Natural killer cell (primary cell): ENCODE data around the gene CRYBA1. TPM values are rescaled to one million over a fixed set of nuclear protein-coding genes. Genes with fewer than 3 reads are reported as not detected.

ENCODE experiments used
- ATAC-seq, 3 donors: fragments of 150-1000 bp in 2 of 3; fragments of 200-7000 bp in 1 of 3; cut with Tn5 transposase; 1 replicate in 1 of 3; 2 replicates in 2 of 3; pipeline ENCODE4 v1.10.0; 2021; ENCODE audit warnings: mild to moderate bottlenecking in 2 of 3, moderate library complexity in 2 of 3
- DNase-seq, 2 donors: peaks; one replicate each; pipeline versions ENCODE4 v3.0.0 to v3.0.0-alpha.2; 2013 to 2021; ENCODE audit warnings: mixed read lengths in 1 of 2
- H3K27ac ChIP-seq: one replicate; pipeline ENCODE4 v1.5.1; 2013; ENCODE audit warnings: mild to moderate bottlenecking, low read length
- H3K27me3 ChIP-seq: one replicate; pipeline ENCODE4 v1.6.1; 2013; ENCODE audit warnings: low read length; ENCODE audit not compliant: control insufficient read depth, insufficient read depth
- H3K36me3 ChIP-seq: one replicate; pipeline ENCODE4 v1.6.1; 2013; ENCODE audit warnings: low read length; ENCODE audit not compliant: control insufficient read depth, insufficient read depth
- H3K4me1 ChIP-seq: one replicate; pipeline ENCODE4 v1.6.1; 2013; ENCODE audit warnings: low read length; ENCODE audit not compliant: control insufficient read depth, insufficient read depth
- H3K4me3 ChIP-seq: one replicate; pipeline ENCODE4 v1.5.1; 2013; ENCODE audit warnings: low read length
- H3K9me3 ChIP-seq: one replicate; pipeline ENCODE4 v1.6.1; 2013; ENCODE audit warnings: low read length; ENCODE audit not compliant: control insufficient read depth, insufficient read depth
- H3K27ac Mint-ChIP-seq, 2 donors: one replicate each; pipeline ENCODE4 v1.8.0; 2022; ENCODE audit warnings: mild to moderate bottlenecking in 2 of 2, mixed read lengths in 2 of 2, moderate library complexity in 1 of 2
- H3K27me3 Mint-ChIP-seq, 2 donors: one replicate each; pipeline ENCODE4 v1.8.0; 2022; ENCODE audit warnings: low read depth in 2 of 2, mixed read lengths in 2 of 2
- H3K36me3 Mint-ChIP-seq: one replicate; pipeline ENCODE4 v1.8.0; 2022; ENCODE audit warnings: mixed read lengths
- H3K4me1 Mint-ChIP-seq, 2 donors: one replicate each; pipeline ENCODE4 v1.8.0; 2022; ENCODE audit warnings: mixed read lengths in 2 of 2
- H3K4me3 Mint-ChIP-seq: one replicate; pipeline ENCODE4 v1.8.0; 2022; ENCODE audit warnings: mild to moderate bottlenecking, moderate library complexity, mixed read lengths
- H3K9me3 Mint-ChIP-seq, 2 donors: one replicate each; pipeline ENCODE4 v1.8.0; 2022; ENCODE audit warnings: mixed read lengths in 2 of 2
- WGBS: methylation state at CpG from one replicate; pipeline ENCODE4 v1.1.7; 2013; ENCODE audit warnings: missing lambda C conversion rate; ENCODE audit not compliant: insufficient coverage; 5-methylcytosine and 5-hydroxymethylcytosine counted together
- intact Hi-C: fragments of 100-400 bp; cut with micrococcal nuclease; formaldehyde crosslinking; loops from one replicate; pipeline ENCODE4 v1.14.2; 2022
- total RNA-seq, 4 donors: library from RNA; stranded (reverse); fragments of 120-200 nt in 1 of 4; gene quantifications; one replicate each; pipeline versions ENCODE4 v1.2.3 to v1.2.4, GENCODE V29; 2013 to 2022
- TF ChIP-seq, protein P1 (sequence below): fragments of 200-600 bp; IDR thresholded peaks from one replicate; pipeline ENCODE4 v1.8.0; 2022; ENCODE audit warnings: antibody characterized with exemption

The CRYBA1 gene
- total RNA-seq, 3 donors from 2014 or later (not counting 1 experiment from before 2014, with no cell fraction given), result not detected

DNA sequence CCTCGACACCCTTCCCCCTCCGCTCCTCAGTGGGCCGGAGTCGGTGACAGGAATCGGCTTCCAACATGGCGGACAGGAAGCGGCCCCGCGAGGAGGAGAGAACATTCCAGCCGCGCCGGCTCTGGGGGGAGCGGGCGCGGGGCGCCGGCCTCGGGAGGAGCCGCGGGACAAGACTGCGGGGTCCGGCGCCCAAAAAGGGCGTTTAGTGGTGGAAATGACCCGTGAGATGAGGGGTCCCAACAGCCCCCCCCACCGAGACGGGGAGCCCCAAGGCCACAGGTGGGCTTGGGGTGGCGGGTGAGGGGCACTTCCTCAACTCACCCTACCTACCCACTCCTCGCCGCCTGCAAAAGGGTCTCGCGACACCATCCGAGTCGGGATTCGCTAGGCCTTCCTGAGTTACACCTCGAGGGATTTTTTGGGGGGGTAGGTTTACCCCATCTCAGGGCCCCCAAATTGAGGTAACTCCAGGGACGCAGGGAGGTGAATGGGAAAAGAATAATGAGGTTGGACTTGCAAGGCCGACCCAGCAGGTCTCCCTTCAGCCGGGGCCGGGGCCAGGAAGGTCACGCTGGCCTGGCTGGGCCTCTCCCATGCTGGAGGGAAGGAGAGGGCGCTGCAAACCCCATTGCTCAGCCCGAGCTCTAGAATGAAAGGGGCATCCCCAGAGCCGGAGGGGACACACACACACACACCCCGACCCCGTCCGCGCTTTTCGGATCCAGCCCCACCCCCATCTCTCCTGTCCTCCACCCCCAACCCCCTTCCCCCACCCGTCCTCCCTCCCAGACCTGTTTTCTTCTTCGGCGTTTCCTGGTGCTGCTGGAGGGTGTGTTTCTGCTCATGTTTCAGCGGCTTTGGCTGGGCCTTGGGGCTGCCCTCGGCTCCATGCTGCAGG lies 46.6 kb downstream of the CRYBA1 start:
- Mint-ChIP-seq H3K4me1 (peaks cover 49 to 52% of the 10 kb centered on the region in 2 donors), H3K27ac (peak overlapping the region; percentile 92 to 99), H3K27me3 (no peaks in the 10 kb centered on the region), H3K4me3 (peak overlapping the region; percentile 100), H3K36me3 (peaks cover 11% of the 10 kb centered on the region), H3K9me3 (no peaks in the 10 kb centered on the region)
- Histone ChIP-seq H3K9me3 (no peaks in the 10 kb centered on the region), H3K27me3 (no peaks in the 10 kb centered on the region), H3K4me1 (peaks cover 23% of the 10 kb centered on the region), H3K4me3 (peak overlapping the region; percentile 77), H3K36me3 (peaks cover 5% of the 10 kb centered on the region), H3K27ac (peak overlapping the region; percentile 87)
- ATAC-seq (peak; percentile 18 to 41 (median 19)), DNase-seq (peak; percentile 56 to 74)
- TF ChIP-seq, protein P1, sequence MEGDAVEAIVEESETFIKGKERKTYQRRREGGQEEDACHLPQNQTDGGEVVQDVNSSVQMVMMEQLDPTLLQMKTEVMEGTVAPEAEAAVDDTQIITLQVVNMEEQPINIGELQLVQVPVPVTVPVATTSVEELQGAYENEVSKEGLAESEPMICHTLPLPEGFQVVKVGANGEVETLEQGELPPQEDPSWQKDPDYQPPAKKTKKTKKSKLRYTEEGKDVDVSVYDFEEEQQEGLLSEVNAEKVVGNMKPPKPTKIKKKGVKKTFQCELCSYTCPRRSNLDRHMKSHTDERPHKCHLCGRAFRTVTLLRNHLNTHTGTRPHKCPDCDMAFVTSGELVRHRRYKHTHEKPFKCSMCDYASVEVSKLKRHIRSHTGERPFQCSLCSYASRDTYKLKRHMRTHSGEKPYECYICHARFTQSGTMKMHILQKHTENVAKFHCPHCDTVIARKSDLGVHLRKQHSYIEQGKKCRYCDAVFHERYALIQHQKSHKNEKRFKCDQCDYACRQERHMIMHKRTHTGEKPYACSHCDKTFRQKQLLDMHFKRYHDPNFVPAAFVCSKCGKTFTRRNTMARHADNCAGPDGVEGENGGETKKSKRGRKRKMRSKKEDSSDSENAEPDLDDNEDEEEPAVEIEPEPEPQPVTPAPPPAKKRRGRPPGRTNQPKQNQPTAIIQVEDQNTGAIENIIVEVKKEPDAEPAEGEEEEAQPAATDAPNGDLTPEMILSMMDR, result no peak
- under 1% methylated on average over 47 of the region's 54 CpGs for WGBS
- intact Hi-C loops, result loop anchor here (5.0 to 10.0 kb wide), 3 partner anchors 76 to 566 kb away; partner anchors contain the start of genes NEK8 and TLCD1

DNA sequence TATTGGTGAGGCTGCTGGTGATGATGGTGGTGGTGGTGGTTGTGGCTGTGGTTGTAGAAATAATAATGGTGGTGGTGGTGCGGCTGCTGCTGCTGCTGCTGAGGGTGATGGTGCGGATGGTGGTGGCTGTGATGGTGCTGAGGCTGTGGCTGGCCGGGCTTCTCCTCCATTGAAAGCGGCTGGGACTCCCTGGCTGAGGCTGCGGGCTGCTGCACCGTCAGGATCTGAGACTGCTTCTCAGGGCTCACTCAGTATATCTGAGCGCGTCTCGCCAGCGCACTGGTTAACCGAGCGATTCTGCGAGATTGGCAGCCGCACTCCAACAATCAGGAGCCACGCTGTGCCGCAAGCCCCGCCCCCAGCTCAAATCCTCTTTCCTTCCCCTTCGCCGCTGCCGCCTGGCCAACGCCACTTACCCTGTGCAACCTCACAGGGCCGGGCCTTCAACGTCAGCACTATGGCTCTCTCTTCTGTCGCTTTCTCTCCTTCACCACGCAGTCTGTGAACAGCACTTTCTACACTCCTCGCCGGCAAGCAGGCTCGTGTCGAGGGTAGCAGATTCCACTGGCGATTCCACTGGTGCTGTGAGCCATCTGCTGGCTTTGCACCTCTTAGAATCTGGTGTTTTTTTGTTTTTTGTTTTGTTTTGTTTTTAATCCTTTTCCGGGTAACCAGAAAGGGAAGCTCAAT lies 47.4 kb downstream of the CRYBA1 start, which contains the start of gene NUFIP2:
Gene NUFIP2 (minus strand): TSS at position 259 of the 690 bp plus-strand sequence. CDS start 89 bp downstream, at position 170.
- Mint-ChIP-seq H3K27ac (peak within 1 kb of the TSS; percentile 92 to 99), H3K36me3 (peaks cover 11% of the 10 kb centered on the region), H3K4me3 (peak within 1 kb of the TSS; percentile 100), H3K27me3 (no peaks in the 10 kb centered on the region), H3K9me3 (no peaks in the 10 kb centered on the region), H3K4me1 (peaks cover 41 to 47% of the 10 kb centered on the region in 2 donors)
- 0% methylated on average over 30 of the region's 31 CpGs for WGBS
- TF ChIP-seq, protein P1, result no peak
- H3K9me3 ChIP-seq, result no peaks in the 10 kb centered on the region
- no peaks in the 10 kb centered on the region for H3K27me3 ChIP-seq
- H3K4me1 ChIP-seq, result peaks cover 19% of the 10 kb centered on the region
- DNase-seq, result peak; percentile 96 to 99
- H3K36me3 ChIP-seq, result peaks cover 5% of the 10 kb centered on the region
- peak within 1 kb of the TSS; percentile 87 for H3K27ac ChIP-seq
- peak within 1 kb of the TSS; percentile 77 for H3K4me3 ChIP-seq
- intact Hi-C loops, result loop anchor here (2.0 to 10.0 kb wide), 5 partner anchors 77 to 567 kb away; partner anchors contain the start of genes NEK8 and TLCD1
- peak; percentile 84 to 96 (median 87) for ATAC-seq

DNA sequence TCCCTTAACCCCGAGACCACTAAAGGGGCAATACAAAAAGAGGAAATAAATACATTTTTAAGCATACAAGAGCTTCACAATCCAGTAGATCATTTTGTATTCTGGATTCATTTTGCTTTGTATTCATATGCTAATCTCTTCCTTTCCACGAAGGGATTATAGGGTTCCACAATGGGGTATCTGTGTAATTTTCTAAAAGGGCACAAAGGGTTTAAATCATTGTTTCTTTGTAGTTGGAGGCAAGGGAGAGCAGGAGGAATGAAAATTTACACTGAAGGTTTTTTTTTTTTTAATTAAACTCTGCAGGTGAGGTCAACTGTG lies 47.9 kb downstream of the CRYBA1 start:
- intact Hi-C loops, result loop anchor here (2.0 to 10.0 kb wide), 5 partner anchors 77 to 567 kb away; partner anchors contain the start of genes NEK8 and TLCD1
- H3K27me3 ChIP-seq, result no peaks in the 10 kb centered on the region
- peak overlapping the region; percentile 92 to 99 for H3K27ac Mint-ChIP-seq
- ATAC-seq, result no peak
- peaks cover 11% of the 10 kb centered on the region for H3K36me3 Mint-ChIP-seq
- H3K36me3 ChIP-seq, result peaks cover 5% of the 10 kb centered on the region
- H3K4me3 ChIP-seq, result peak overlapping the region; percentile 77
- no peaks in the 10 kb centered on the region for H3K9me3 Mint-ChIP-seq
- DNase-seq, result no peak
- H3K27ac ChIP-seq, result peak overlapping the region; percentile 87
- H3K27me3 Mint-ChIP-seq, result no peaks in the 10 kb centered on the region
- H3K4me1 ChIP-seq, result peaks cover 15% of the 10 kb centered on the region
- no CpG with 5 or more reads among the region's 2 CpGs for WGBS
- peaks cover 36 to 42% of the 10 kb centered on the region in 2 donors for H3K4me1 Mint-ChIP-seq
- H3K9me3 ChIP-seq, result no peaks in the 10 kb centered on the region
- TF ChIP-seq, protein P1, result no peak
- peak overlapping the region; percentile 100 for H3K4me3 Mint-ChIP-seq
